Fibroblast of the aortic adventitia (primary cell): ENCODE data around the gene EPHB3. TPM values are rescaled to one million over a fixed set of nuclear protein-coding genes. Genes with fewer than 3 reads are reported as not detected.

Source experiments
- DNase-seq: peaks from one replicate; pipeline ENCODE4 v3.0.0-alpha.2; 2010; ENCODE audit warnings: low read depth
- H3K4me3 ChIP-seq: 2 replicates; pipeline ENCODE4 v1.5.1; 2011; ENCODE audit warnings: low read depth, mild to moderate bottlenecking, control low read depth, low read length, moderate library complexity
- total RNA-seq: library from RNA; depleted of rRNA; stranded (reverse); fragments of >200 nt; gene quantifications from 2 replicates; pipeline ENCODE4 v1.2.3, GENCODE V29; 2012; ENCODE audit warnings: low replicate concordance
- TF ChIP-seq, protein P1 (sequence below): IDR thresholded peaks from 2 replicates; pipeline ENCODE4 v1.5.1; 2011; ENCODE audit warnings: mild to moderate bottlenecking, low read length, control low read depth, inconsistent platforms; ENCODE audit not compliant: insufficient read depth

EPHB3 gene
- total RNA-seq, 1 donor, result 2.5 TPM

GRCh38 chr3:184552296-184552695 is 9.3 kb upstream of the EPHB3 start:
- H3K4me3 ChIP-seq, result no peak overlapping the region
- DNase-seq, result no peak
- TF ChIP-seq, protein P1, sequence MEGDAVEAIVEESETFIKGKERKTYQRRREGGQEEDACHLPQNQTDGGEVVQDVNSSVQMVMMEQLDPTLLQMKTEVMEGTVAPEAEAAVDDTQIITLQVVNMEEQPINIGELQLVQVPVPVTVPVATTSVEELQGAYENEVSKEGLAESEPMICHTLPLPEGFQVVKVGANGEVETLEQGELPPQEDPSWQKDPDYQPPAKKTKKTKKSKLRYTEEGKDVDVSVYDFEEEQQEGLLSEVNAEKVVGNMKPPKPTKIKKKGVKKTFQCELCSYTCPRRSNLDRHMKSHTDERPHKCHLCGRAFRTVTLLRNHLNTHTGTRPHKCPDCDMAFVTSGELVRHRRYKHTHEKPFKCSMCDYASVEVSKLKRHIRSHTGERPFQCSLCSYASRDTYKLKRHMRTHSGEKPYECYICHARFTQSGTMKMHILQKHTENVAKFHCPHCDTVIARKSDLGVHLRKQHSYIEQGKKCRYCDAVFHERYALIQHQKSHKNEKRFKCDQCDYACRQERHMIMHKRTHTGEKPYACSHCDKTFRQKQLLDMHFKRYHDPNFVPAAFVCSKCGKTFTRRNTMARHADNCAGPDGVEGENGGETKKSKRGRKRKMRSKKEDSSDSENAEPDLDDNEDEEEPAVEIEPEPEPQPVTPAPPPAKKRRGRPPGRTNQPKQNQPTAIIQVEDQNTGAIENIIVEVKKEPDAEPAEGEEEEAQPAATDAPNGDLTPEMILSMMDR, result no peak

- TF ChIP-seq, protein P1, result no peak
- H3K4me3 ChIP-seq, result no peak overlapping the region
- DNase-seq, result no peak
These were observed 8.7 kb upstream of the EPHB3 start for GRCh38 chr3:184552863-184553262.

DNA sequence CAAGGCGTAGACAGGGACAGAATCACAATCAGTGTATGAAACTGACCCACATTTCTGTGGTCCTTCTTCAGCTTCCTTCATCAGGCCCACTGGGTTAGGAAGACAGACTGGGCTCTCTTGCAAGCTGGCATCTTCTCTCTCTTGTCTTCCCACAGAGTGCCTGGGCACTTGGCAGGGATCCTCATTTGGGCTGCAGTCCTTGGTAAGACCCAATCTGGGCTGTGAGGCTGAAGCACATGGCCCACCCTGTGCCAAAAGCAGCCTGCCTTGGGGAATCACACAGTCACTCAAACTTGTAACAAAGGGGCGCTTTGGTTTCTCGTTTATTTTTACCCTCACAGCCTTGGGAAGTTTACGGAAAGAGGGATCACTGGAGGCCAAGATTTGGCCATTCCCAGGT is 8.2 kb upstream of the EPHB3 start:
- DNase-seq, result no peak
- H3K4me3 ChIP-seq, result no peak overlapping the region
- TF ChIP-seq, protein P1, result no peak

DNA sequence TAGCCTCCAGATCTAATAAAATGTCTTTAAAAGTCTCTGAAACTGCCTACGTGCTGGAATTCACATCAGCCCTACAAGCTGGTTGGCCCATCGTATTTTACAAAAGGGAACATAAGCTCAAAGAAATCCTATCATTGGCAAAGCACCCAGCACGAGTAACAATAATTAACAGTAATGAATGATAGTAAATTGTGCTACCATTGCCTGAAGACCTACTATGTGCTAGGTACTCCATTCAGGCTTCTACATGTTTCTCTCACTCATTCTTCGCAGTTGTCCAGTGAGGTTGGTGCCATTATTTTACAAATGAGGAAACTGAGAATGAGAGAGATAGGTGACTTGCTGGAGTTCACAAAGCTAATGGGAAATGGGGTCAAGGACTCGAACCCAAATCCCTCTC is 7.1 kb upstream of the EPHB3 start:
- no peak overlapping the region for H3K4me3 ChIP-seq
- no peak for DNase-seq
- TF ChIP-seq, protein P1, result no peak

- H3K4me3 ChIP-seq, result no peak overlapping the region
- no peak for DNase-seq
- TF ChIP-seq, protein P1, result no peak
These were observed 4.8 kb upstream of the EPHB3 start for GRCh38 chr3:184556582-184557347.

DNA sequence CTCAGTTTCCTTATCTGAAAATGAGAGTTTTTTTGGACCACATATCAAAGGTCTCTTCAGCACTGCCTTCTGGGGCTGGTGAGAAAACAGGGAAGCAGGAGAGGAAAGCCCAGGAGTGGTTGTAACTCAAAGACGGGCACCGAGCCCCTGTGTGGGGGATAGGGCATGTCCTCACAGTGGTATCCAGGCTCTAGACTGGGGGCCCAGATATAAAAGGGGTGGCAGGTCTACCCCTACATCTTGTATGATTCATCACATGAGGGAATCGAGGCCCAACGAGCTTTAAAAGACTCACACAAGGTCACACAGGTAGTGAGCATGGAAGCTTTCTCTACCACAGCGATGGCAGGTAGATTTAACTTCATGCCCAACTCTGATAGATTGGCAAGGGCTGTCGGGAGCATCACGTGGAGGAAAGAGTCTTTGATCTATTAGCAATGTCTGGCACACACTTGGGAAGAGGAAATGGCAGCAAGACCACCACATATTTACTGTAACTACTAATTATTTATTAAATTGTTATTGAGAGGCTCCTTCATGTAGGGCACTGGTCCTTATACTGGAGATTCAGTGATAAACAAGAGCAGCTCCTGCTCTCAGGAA is 4.1 kb upstream of the EPHB3 start:
- TF ChIP-seq, protein P1, result no peak
- no peak for DNase-seq
- no peak overlapping the region for H3K4me3 ChIP-seq
